ENCODE results near the gene KRI1.

Gene KRI1

GRCh38 chr19:10513223-10513622 lies 52.6 kb downstream of the KRI1 start:
- H3K9me3 ChIP-seq (ENCODE audit: low read length) = no peaks in the 10 kb centered on the region
- peaks cover 37 to 77% of the 10 kb centered on the region in 2 donors for H3K27me3 ChIP-seq (ENCODE audit: control insufficient read depth in 1 of 2, insufficient read depth in 2 of 2, low read length in 2 of 2)
- H3K4me1 ChIP-seq (ENCODE audit: insufficient read depth, low read length) = no peaks in the 10 kb centered on the region
- no peak overlapping the region for H3K4me3 ChIP-seq (ENCODE audit: low read depth in 1 of 2, low read length in 2 of 2)
- H3K27ac ChIP-seq (ENCODE audit: low read depth, low read length) = no peak overlapping the region
- H3K36me3 ChIP-seq (ENCODE audit: insufficient read depth, low read length) = no peaks in the 10 kb centered on the region
- H3K9ac ChIP-seq (ENCODE audit: low read length) = no peak overlapping the region

- Histone ChIP-seq H3K27ac (ENCODE audit: low read depth, low read length) (no peak overlapping the region), H3K4me1 (ENCODE audit: insufficient read depth, low read length) (no peaks in the 10 kb centered on the region), H3K4me3 (ENCODE audit: low read depth in 1 of 2, low read length in 2 of 2) (no peak overlapping the region), H3K27me3 (ENCODE audit: control insufficient read depth in 1 of 2, insufficient read depth in 2 of 2, low read length in 2 of 2) (peaks cover 26 to 48% of the 10 kb centered on the region in 2 donors), H3K36me3 (ENCODE audit: insufficient read depth, low read length) (no peaks in the 10 kb centered on the region), H3K9me3 (ENCODE audit: low read length) (no peaks in the 10 kb centered on the region), H3K9ac (ENCODE audit: low read length) (no peak overlapping the region)
These were observed 55.5 kb downstream of the KRI1 start for GRCh38 chr19:10510301-10510802.

- Histone ChIP-seq H3K27ac (ENCODE audit: low read depth, low read length) (no peak overlapping the region), H3K9me3 (ENCODE audit: low read length) (no peaks in the 10 kb centered on the region), H3K4me1 (ENCODE audit: insufficient read depth, low read length) (peaks cover under 1% of the 10 kb centered on the region), H3K27me3 (ENCODE audit: control insufficient read depth in 1 of 2, insufficient read depth in 2 of 2, low read length in 2 of 2) (peaks cover 18 to 33% of the 10 kb centered on the region in 2 donors), H3K4me3 (ENCODE audit: low read depth in 1 of 2, low read length in 2 of 2) (no peak overlapping the region), H3K36me3 (ENCODE audit: insufficient read depth, low read length) (no peaks in the 10 kb centered on the region), H3K9ac (ENCODE audit: low read length) (no peak overlapping the region)
These were observed 57.1 kb downstream of the KRI1 start for GRCh38 chr19:10508707-10509106.

GRCh38 chr19:10508036-10508435 lies 57.8 kb downstream of the KRI1 start:
- Histone ChIP-seq H3K4me3 (ENCODE audit: low read depth in 1 of 2, low read length in 2 of 2) (no peak overlapping the region), H3K9ac (ENCODE audit: low read length) (no peak overlapping the region), H3K9me3 (ENCODE audit: low read length) (no peaks in the 10 kb centered on the region), H3K36me3 (ENCODE audit: insufficient read depth, low read length) (no peaks in the 10 kb centered on the region), H3K27me3 (ENCODE audit: control insufficient read depth in 1 of 2, insufficient read depth in 2 of 2, low read length in 2 of 2) (peaks cover 14 to 26% of the 10 kb centered on the region in 2 donors), H3K27ac (ENCODE audit: low read depth, low read length) (no peak overlapping the region), H3K4me1 (ENCODE audit: insufficient read depth, low read length) (peaks cover 4% of the 10 kb centered on the region)

GRCh38 chr19:10505583-10506229 lies 60.1 kb downstream of the KRI1 start:
- no peak overlapping the region for H3K4me3 ChIP-seq (ENCODE audit: low read depth in 1 of 2, low read length in 2 of 2)

More at GRCh38 chr19:10505583-10506229, 60.1 kb downstream of the KRI1 start:
- peaks cover 10 to 11% of the 10 kb centered on the region in 2 donors for H3K27me3 ChIP-seq (ENCODE audit: control insufficient read depth in 1 of 2, insufficient read depth in 2 of 2, low read length in 2 of 2)
- H3K36me3 ChIP-seq (ENCODE audit: insufficient read depth, low read length) = no peaks in the 10 kb centered on the region
- H3K9me3 ChIP-seq (ENCODE audit: low read length) = no peaks in the 10 kb centered on the region
- H3K9ac ChIP-seq (ENCODE audit: low read length) = no peak overlapping the region
- peaks cover 12% of the 10 kb centered on the region for H3K4me1 ChIP-seq (ENCODE audit: insufficient read depth, low read length)
- no peak overlapping the region for H3K27ac ChIP-seq (ENCODE audit: low read depth, low read length)
